ENCODE data around the gene ZNF418. TPM values are rescaled to one million over a fixed set of nuclear protein-coding genes. Genes with fewer than 3 reads are reported as not detected.

ZNF418 gene
- total RNA-seq, 1 experiment from 2014 or later: 0.04 TPM

DNA sequence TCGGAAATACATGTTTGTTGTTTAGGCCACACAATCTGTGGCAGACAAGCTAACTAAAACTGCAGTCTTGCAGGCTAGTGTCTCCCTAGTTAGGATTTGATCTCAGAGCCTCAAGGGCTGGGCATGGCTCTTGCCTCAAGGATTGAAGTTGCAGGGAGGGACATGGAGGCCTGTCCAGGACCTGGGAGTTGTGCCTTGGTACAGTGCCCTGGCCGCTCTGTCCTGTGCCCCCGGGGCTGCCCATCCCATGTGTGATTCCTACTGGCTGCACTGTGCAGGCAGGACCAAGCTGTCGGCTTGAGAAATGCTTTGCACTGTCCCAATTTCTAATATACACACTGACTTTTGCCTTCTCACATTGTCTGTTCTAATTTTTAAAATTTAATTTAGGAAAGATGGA, 19.8 kb upstream of the ZNF418 start:
- no peak overlapping the region for H3K4me2 ChIP-seq (ENCODE audit: low read length)
- H2AFZ ChIP-seq (ENCODE audit: low read length): no peak overlapping the region
- H3K4me1 ChIP-seq (ENCODE audit: insufficient read depth, low read length): no peaks in the 10 kb centered on the region
- intact Hi-C loops (cut with micrococcal nuclease): no loop called here
- ChIA-PET POLR2A (ENCODE audit: unreplicated experiment) (no interaction called here), CTCF (no interaction called here)
- H3K79me2 ChIP-seq (ENCODE audit: low read length): no peaks in the 10 kb centered on the region
- H3K9me3 ChIP-seq (ENCODE audit: low read length): peaks cover 35% of the 10 kb centered on the region
- no peak overlapping the region for H3K9ac ChIP-seq (ENCODE audit: low read length)
- no peaks in the 10 kb centered on the region for H3K9me2 ChIP-seq (replicated peaks; ENCODE audit: low read length)
- DNase-seq (no peak), ATAC-seq (no peak)
- H4K20me1 ChIP-seq (ENCODE audit: low read length): no peaks in the 10 kb centered on the region
- no TSS peak for BruUV-seq (replicated peaks)
- H3K27me3 ChIP-seq (ENCODE audit: low read length): no peaks in the 10 kb centered on the region
- H3F3A ChIP-seq (ENCODE audit: low read length, unreplicated experiment): no peaks in the 10 kb centered on the region
- no peak overlapping the region for H3K27ac ChIP-seq (ENCODE audit: low read length)
- no peak overlapping the region for H3K4me3 ChIP-seq (ENCODE audit: low read length)
- TF ChIP-seq EZH2 (IDR thresholded peaks at IDR 0.05; ENCODE audit: low read length, unreplicated experiment): no peak
- no peak for TF ChIP-seq EZH2phosphoT487 (IDR thresholded peaks at IDR 0.05; ENCODE audit: borderline replicate concordance, low read length)
- no peak for TF ChIP-seq CTCF (conservative IDR thresholded peaks at IDR 0.05; ENCODE audit: low read depth, low read length)
- H3K36me3 ChIP-seq (ENCODE audit: low read depth, low read length): no peaks in the 10 kb centered on the region; the same call in 1 of the 2 replicates

DNA sequence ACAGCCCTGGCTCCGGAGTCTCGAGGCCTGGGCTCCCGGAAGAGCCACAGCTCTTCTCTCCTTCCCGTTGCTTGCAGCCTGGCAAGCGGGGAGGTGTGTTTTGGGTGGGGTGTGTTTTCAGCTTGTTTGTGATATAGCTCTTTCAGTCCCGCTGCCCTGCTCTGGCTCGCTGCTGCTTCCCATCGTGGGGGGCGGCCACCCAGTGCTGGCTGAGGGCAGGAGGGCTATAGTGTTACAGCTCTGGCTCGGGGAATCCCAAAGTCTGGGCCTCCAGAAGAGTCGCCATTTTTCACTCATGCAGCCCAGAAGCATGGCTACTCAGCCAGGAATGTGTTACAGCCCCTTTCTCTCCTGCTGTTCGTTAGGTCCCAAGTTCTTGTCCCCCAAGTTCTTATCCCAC, 14.5 kb upstream of the ZNF418 start:
- Histone ChIP-seq H3K4me2 (ENCODE audit: low read length) (no peak overlapping the region), H3K4me3 (ENCODE audit: low read length) (no peak overlapping the region), H3K9me2 (replicated peaks; ENCODE audit: low read length) (no peaks in the 10 kb centered on the region), H3K36me3 (ENCODE audit: low read depth, low read length) (peaks cover 14% of the 10 kb centered on the region), H3K9ac (ENCODE audit: low read length) (no peak overlapping the region), H3F3A (ENCODE audit: low read length, unreplicated experiment) (no peaks in the 10 kb centered on the region), H3K27me3 (ENCODE audit: low read length) (no peaks in the 10 kb centered on the region), H3K9me3 (ENCODE audit: low read length) (peaks cover 47% of the 10 kb centered on the region), H2AFZ (ENCODE audit: low read length) (no peak overlapping the region), H3K4me1 (ENCODE audit: insufficient read depth, low read length) (no peaks in the 10 kb centered on the region), H3K27ac (ENCODE audit: low read length) (no peak overlapping the region), H3K79me2 (ENCODE audit: low read length) (peaks cover 25% of the 10 kb centered on the region), H4K20me1 (ENCODE audit: low read length) (no peaks in the 10 kb centered on the region)
- DNase-seq (no peak), ATAC-seq (no peak)
- intact Hi-C loops (cut with micrococcal nuclease): no loop called here
- ChIA-PET POLR2A (ENCODE audit: unreplicated experiment) (no interaction called here), CTCF (no interaction called here)
- no TSS peak for BruUV-seq (replicated peaks)
- no peak for TF ChIP-seq EZH2phosphoT487 (IDR thresholded peaks at IDR 0.05; ENCODE audit: borderline replicate concordance, low read length)
- no peak for TF ChIP-seq CTCF (conservative IDR thresholded peaks at IDR 0.05; ENCODE audit: low read depth, low read length)
- TF ChIP-seq EZH2 (IDR thresholded peaks at IDR 0.05; ENCODE audit: low read length, unreplicated experiment): no peak

DNA sequence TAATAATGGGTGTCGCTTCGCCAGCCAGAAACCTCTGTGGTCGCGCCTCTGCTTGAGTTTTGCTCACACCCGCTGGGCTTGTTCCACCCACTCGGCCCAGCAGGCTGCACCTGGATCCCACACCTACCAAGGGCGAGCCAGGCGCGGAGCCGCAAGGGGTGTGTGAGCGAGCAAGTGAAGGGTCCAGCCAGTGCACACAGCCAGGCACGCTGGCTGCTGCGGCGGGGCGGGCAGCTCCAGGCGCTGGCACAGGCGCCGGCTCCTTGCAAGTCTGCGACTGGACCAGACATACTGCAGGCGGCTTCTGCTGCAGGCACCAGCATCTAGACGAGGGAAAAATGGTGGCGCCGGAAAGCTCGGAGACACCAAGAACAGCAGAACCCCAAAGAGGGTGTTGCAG, 14.1 kb upstream of the ZNF418 start:
- H3K27me3 ChIP-seq (ENCODE audit: low read length): no peaks in the 10 kb centered on the region
- CTCF ChIA-PET: no interaction called here
- ATAC-seq (no peak), DNase-seq (no peak)
- no peak overlapping the region for H2AFZ ChIP-seq (ENCODE audit: low read length)
- no peaks in the 10 kb centered on the region for H3K4me1 ChIP-seq (ENCODE audit: insufficient read depth, low read length)
- intact Hi-C loops (cut with micrococcal nuclease): no loop called here
- no peaks in the 10 kb centered on the region for H3K9me2 ChIP-seq (replicated peaks; ENCODE audit: low read length)
- no peak overlapping the region for H3K9ac ChIP-seq (ENCODE audit: low read length)
- H3K36me3 ChIP-seq (ENCODE audit: low read depth, low read length): peaks cover 17% of the 10 kb centered on the region
- H3K9me3 ChIP-seq (ENCODE audit: low read length): peaks cover 46% of the 10 kb centered on the region
- H3K4me3 ChIP-seq (ENCODE audit: low read length): no peak overlapping the region
- POLR2A ChIA-PET (ENCODE audit: unreplicated experiment): no interaction called here
- peaks cover 25% of the 10 kb centered on the region for H3K79me2 ChIP-seq (ENCODE audit: low read length)
- no TSS peak for BruUV-seq (replicated peaks)
- no peak for TF ChIP-seq EZH2 (IDR thresholded peaks at IDR 0.05; ENCODE audit: low read length, unreplicated experiment)
- TF ChIP-seq EZH2phosphoT487 (IDR thresholded peaks at IDR 0.05; ENCODE audit: borderline replicate concordance, low read length): no peak
- no peak for TF ChIP-seq CTCF (conservative IDR thresholded peaks at IDR 0.05; ENCODE audit: low read depth, low read length)
- H3K4me2 ChIP-seq (ENCODE audit: low read length): no peak overlapping the region
- H3K27ac ChIP-seq (ENCODE audit: low read length): no peak overlapping the region
- no peaks in the 10 kb centered on the region for H3F3A ChIP-seq (ENCODE audit: low read length, unreplicated experiment)
- no peaks in the 10 kb centered on the region for H4K20me1 ChIP-seq (ENCODE audit: low read length)
